ENCODE results near the gene PDGFD.

GRCh38 chr11:103948187-103948763 lies 215.7 kb downstream of the PDGFD start:
- TF ChIP-seq CTCF (IDR thresholded peaks at IDR 0.05) (no peak), POLR2A (IDR thresholded peaks at IDR 0.05) (no peak), POLR2AphosphoS5 (IDR thresholded peaks at IDR 0.05) (no peak)
